ENCODE data around the gene BMP10.

- TF ChIP-seq POLR2AphosphoS5 (IDR thresholded peaks at IDR 0.05; ENCODE audit: low read depth, low read length) (no peak), TAF1 (IDR thresholded peaks at IDR 0.05; ENCODE audit: low read depth, low read length) (no peak), POLR2A (IDR thresholded peaks at IDR 0.05; ENCODE audit: low read depth, low read length) (no peak), SPI1 (IDR thresholded peaks at IDR 0.05; ENCODE audit: low read depth, low read length) (no peak)
Measured at GRCh38 chr2:68900496-68901198, 29.4 kb upstream of the BMP10 start.
